Pulmonary artery endothelial cell (primary cell): ENCODE data around the gene CACNA2D3. TPM values are rescaled to one million over a fixed set of nuclear protein-coding genes. Genes with fewer than 3 reads are reported as not detected.

Source experiments
- DNase-seq: peaks from one replicate; pipeline ENCODE4 v3.0.0-alpha.2; 2011; ENCODE audit warnings: low read depth, low spot score
- total RNA-seq: library from RNA; depleted of rRNA; stranded (reverse); fragments of >200 nt; gene quantifications from 2 replicates; pipeline ENCODE4 v1.2.3, GENCODE V29; 2014

Gene CACNA2D3
- total RNA-seq, 1 donor from 2014 or later: not detected

- no peak for DNase-seq
Measured at GRCh38 chr3:54168451-54168850, 46.1 kb downstream of the CACNA2D3 start.

GRCh38 chr3:54169524-54169923 is 47.2 kb downstream of the CACNA2D3 start:
- no peak for DNase-seq

- no peak for DNase-seq
Measured at GRCh38 chr3:54171509-54171908, 49.2 kb downstream of the CACNA2D3 start.

GRCh38 chr3:54171951-54172350 is 49.6 kb downstream of the CACNA2D3 start:
- DNase-seq: no peak

- DNase-seq: no peak
Measured at GRCh38 chr3:54173371-54173770, 51.0 kb downstream of the CACNA2D3 start.

GRCh38 chr3:54176106-54176505 is 53.8 kb downstream of the CACNA2D3 start:
- DNase-seq: no peak

GRCh38 chr3:54177816-54178215 is 55.5 kb downstream of the CACNA2D3 start:
- DNase-seq: no peak

- no peak for DNase-seq
Measured at GRCh38 chr3:54178376-54178775, 56.0 kb downstream of the CACNA2D3 start.

- DNase-seq: no peak
Measured at GRCh38 chr3:54180921-54181320, 58.6 kb downstream of the CACNA2D3 start.

GRCh38 chr3:54182242-54182641 is 59.9 kb downstream of the CACNA2D3 start:
- DNase-seq: no peak

GRCh38 chr3:54185740-54186139 is 63.4 kb downstream of the CACNA2D3 start:
- DNase-seq: no peak

GRCh38 chr3:54188176-54188791 is 65.9 kb downstream of the CACNA2D3 start:
- no peak for DNase-seq

GRCh38 chr3:54191220-54191619 is 68.9 kb downstream of the CACNA2D3 start:
- no peak for DNase-seq

GRCh38 chr3:54192026-54192425 is 69.7 kb downstream of the CACNA2D3 start:
- no peak for DNase-seq

GRCh38 chr3:54193093-54193492 is 70.7 kb downstream of the CACNA2D3 start:
- no peak for DNase-seq

GRCh38 chr3:54196360-54196991 is 74.1 kb downstream of the CACNA2D3 start:
- no peak for DNase-seq

GRCh38 chr3:54197509-54197908 is 75.2 kb downstream of the CACNA2D3 start:
- DNase-seq: no peak

GRCh38 chr3:54198556-54198955 is 76.2 kb downstream of the CACNA2D3 start:
- no peak for DNase-seq

GRCh38 chr3:54202054-54202453 is 79.7 kb downstream of the CACNA2D3 start:
- DNase-seq: no peak

- no peak for DNase-seq
Measured at GRCh38 chr3:54202651-54203248, 80.4 kb downstream of the CACNA2D3 start.

- no peak for DNase-seq
Measured at GRCh38 chr3:54206874-54207273, 84.5 kb downstream of the CACNA2D3 start.

- DNase-seq: no peak
Measured at GRCh38 chr3:54211097-54211496, 88.7 kb downstream of the CACNA2D3 start.

- DNase-seq: no peak
Measured at GRCh38 chr3:54212723-54213122, 90.4 kb downstream of the CACNA2D3 start.
